NCI-H2227 (cell line): Measurements from ENCODE around the gene FAM199X.

Experiments used
- DNase-seq: peaks from one replicate; lab custom pipeline; 2025; ENCODE audit not compliant: unreplicated experiment; lab: John Stamatoyannopoulos, UW

Gene FAM199X

GRCh38 chrX:104165894-104166734 is at the start of gene FAM199X:
Gene FAM199X, plus strand, starts transcription at chrX:104166453. Its CDS starts 333 bp downstream, at chrX:104166786.
- DNase-seq, result peak; percentile 97

DNA sequence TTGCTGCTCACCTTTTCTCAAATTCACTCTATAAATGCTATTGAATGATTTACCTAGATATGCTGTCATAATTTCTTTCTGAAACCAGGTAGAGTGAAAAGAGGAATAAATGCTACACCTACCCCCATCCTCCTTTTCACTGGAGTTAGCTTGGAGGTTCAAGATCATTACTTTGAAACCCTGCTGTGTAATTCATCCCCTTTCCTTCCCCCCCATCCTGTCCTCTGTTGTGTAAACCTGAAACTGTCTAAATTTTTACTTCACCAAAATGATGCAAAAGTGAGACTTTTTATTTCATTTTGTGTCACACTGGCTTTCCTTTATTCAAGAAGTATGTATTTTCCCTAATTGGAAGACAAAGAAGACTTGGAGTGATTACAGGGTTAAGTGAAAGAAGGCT is 48.5 kb upstream of the FAM199X start:
- DNase-seq, result no peak

DNA sequence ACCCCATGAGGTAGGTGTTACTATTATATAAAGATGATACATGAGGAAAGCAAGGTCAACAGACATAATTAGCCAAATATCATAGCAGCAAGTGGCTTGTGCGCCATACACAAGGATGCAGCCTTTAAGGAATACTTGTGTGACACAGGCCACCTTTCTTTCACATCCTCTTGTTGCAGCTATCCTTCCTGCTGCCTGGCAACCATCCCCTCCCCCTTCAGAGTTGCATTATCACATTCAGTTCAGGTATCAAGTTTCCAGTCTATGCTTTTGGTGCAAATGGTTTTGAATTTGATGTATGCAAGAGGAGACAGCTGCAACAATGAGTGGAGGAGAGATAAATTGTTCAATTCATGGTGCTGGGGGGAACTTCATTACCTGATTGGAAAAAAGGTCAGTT is 47.5 kb upstream of the FAM199X start:
- no peak for DNase-seq

- no peak for DNase-seq
Observed at GRCh38 chrX:104122829-104123228, 43.4 kb upstream of the FAM199X start.

GRCh38 chrX:104126856-104127255 is 39.4 kb upstream of the FAM199X start:
- DNase-seq, result no peak

GRCh38 chrX:104130808-104131207 is 35.4 kb upstream of the FAM199X start:
- DNase-seq, result no peak

DNA sequence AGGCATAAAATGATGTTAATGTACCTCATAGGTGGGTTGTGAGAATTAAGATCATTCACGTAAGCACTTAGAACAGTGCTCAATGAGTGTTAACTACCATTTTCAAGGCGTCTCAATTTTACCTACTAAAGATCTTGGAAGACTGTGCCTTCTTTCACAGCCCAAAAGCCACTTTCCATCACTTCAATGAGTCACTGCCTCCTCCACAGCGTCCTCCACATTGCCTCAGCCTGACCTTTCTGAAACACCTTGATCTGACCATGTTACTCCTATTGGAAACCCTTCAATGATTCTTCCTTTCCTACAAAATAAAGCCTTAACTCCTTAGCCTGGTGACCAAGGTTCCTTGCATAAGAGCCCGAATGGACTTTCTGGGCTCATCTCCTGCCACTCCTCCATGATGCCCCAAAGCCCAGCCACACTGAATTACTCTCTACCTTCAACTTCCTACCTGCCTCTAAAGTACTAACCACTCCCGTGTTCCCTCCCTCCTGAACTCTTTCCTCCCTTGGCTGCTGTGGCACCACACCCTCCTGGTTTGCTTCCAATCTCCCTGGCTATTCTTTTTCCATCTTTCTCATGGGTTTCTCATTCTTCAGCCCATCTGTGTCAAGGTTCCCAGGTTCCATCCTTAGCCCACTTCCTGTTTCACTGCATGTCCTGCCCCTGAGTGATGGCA is 31.5 kb upstream of the FAM199X start:
- no peak for DNase-seq

GRCh38 chrX:104135677-104136076 is 30.6 kb upstream of the FAM199X start:
- DNase-seq, result no peak

- DNase-seq, result peak; percentile 93
Observed at GRCh38 chrX:104136241-104137019, 29.8 kb upstream of the FAM199X start.

DNA sequence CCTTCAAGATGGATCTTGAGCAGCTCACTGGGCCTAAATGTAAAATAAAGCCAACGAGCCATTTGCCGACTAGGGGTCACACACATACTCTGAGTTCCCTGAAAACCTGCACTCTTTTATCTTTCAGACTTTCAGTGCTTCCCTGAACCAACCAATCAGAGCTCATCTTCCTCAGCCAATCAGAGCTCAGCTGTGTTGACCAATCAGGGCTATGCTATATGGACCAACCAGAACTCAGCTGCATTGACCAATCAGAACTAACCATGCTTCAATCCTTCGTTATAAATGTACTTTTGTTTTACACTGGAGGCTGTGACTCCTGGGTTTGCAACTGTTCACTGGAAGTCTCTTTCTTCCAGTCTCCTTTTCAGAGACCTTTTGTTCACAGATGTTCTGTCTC is 28.8 kb upstream of the FAM199X start:
- peak; percentile 67 for DNase-seq

- DNase-seq, result no peak
Observed at GRCh38 chrX:104141087-104141760, 25.0 kb upstream of the FAM199X start.

- no peak for DNase-seq
Observed at GRCh38 chrX:104151037-104151436, 15.2 kb upstream of the FAM199X start.

GRCh38 chrX:104156630-104157529 is 9.4 kb upstream of the FAM199X start, which contains the start of gene SLC25A53:
Gene SLC25A53, minus strand, starts transcription at chrX:104157009. Its CDS starts 51,752 bp downstream, at chrX:104105257.
- DNase-seq, result peak; percentile 98

DNA sequence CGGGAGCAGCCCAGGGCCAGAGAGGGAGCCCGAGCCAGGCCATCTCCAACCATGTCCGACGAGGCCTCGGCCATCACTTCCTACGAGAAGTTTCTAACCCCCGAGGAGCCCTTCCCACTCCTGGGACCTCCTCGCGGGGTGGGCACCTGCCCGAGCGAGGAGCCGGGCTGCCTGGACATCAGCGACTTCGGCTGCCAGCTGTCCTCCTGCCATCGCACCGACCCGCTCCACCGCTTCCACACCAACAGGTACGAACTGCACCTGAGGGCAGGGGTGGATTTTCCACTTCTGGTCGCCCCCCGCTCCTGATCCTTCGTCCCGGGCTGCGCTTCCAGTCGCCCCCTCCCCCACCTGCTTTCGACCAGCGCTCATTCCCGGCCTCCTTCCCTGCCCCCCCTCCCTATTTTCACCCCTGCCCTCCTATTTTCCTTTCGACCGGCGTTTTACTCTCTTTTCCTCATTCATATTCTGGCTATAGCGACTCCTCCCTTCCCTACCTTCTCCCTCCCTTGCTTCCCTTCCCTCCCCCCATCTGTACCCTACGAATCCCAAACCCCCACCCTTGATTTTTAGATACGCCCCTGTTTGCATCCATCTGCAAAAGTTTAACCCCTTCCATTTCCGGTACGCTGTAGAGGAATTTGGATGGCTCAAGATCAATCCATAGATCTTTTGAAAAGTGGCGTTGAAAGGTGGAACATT is 633 bp downstream of the FAM199X start:
- peak; percentile 28 for DNase-seq

DNA sequence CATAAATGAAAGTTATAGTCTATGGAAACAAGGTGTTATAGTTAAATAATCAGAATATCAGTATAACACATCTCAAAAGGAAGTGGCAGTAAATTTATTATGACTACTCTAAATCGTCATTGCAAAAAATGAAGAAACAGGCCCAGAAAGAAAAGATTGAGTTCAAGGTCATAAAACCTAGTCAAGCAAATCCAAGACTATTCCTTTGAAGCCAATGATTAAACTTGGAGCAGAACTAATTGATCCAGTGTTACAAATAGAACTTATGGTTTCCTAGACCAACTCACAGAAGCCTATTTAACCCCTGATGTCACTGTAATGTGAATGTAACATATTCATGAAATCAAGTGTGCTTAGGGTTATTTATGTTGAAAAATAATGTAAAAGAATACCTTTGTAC is 1.9 kb downstream of the FAM199X start:
- no peak for DNase-seq

GRCh38 chrX:104172121-104172520 is 5.9 kb downstream of the FAM199X start:
- no peak for DNase-seq

GRCh38 chrX:104172788-104173187 is 6.5 kb downstream of the FAM199X start:
- no peak for DNase-seq

GRCh38 chrX:104173841-104174240 is 7.6 kb downstream of the FAM199X start:
- DNase-seq, result no peak

GRCh38 chrX:104183685-104184084 is 17.4 kb downstream of the FAM199X start:
- no peak for DNase-seq
